Caco-2 (cell line): Measurements from ENCODE around the gene CITED4. TPM values are rescaled to one million over a fixed set of nuclear protein-coding genes. Genes with fewer than 3 reads are reported as not detected.

Experiments
- BruUV-seq: library from RNA; stranded (reverse); fragments of 400-500 nt; replicated peaks from 2 replicates; lab custom pipeline; 2021; lab: Mats Ljungman, UMichigan
- CTCF ChIA-PET: fragments of 300-600 bp; sonication (Branson Sonifier 250); formaldehyde crosslinking; loops from one replicate; lab custom pipeline; 2022; ENCODE audit warnings: antibody characterized with exemption; lab: Charles Lee
- POLR2A ChIA-PET: fragments of 300-600 bp; sonication (Branson Sonifier 250); formaldehyde crosslinking; loops from one replicate; lab custom pipeline; 2022; ENCODE audit warnings: antibody characterized with exemption; lab: Charles Lee
- DNase-seq, 2 experiments: peaks; one replicate each; pipeline versions ENCODE4 v3.0.0 to v3.0.0-alpha.2; 2020 to 2022
- H3K27me3 ChIP-seq: replicated peaks from 2 replicates; pipeline ENCODE4 v1.6.0; 2011; ENCODE audit warnings: low read length; ENCODE audit not compliant: control insufficient read depth, insufficient read depth
- H3K36me3 ChIP-seq: 2 replicates; pipeline ENCODE4 v1.5.1; 2011; ENCODE audit warnings: low read length; ENCODE audit not compliant: control insufficient read depth, insufficient read depth
- H3K4me1 ChIP-seq: fragments of 250-450 bp; sonication (Bioruptor Pico); 2 replicates; pipeline ENCODE4 v1.5.1; 2020; ENCODE audit warnings: mild to moderate bottlenecking
- H3K4me3 ChIP-seq: 2 replicates; pipeline ENCODE4 v1.5.1; 2011; ENCODE audit warnings: low read depth, mild to moderate bottlenecking, control low read depth, low read length
- H3K9me3 ChIP-seq: fragments of 250-450 bp; sonication (Bioruptor Pico); 2 replicates; pipeline ENCODE4 v1.5.1; 2020; ENCODE audit warnings: mild to moderate bottlenecking, moderate library complexity
- H3K27ac Mint-ChIP-seq: one replicate; pipeline ENCODE4 v1.8.0; 2022; ENCODE audit warnings: mixed read lengths; ENCODE audit not compliant: unreplicated experiment
- H3K27me3 Mint-ChIP-seq: one replicate; pipeline ENCODE4 v1.8.0; 2022; ENCODE audit warnings: mixed read lengths; ENCODE audit not compliant: insufficient read depth, unreplicated experiment
- H3K36me3 Mint-ChIP-seq: one replicate; pipeline ENCODE4 v1.8.0; 2022; ENCODE audit warnings: mild to moderate bottlenecking, mixed read lengths; ENCODE audit not compliant: insufficient read depth, unreplicated experiment
- H3K4me1 Mint-ChIP-seq: one replicate; pipeline ENCODE4 v1.8.0; 2022; ENCODE audit warnings: low read depth, mixed read lengths; ENCODE audit not compliant: unreplicated experiment
- H3K4me3 Mint-ChIP-seq: one replicate; pipeline ENCODE4 v1.8.0; 2022; ENCODE audit warnings: mild to moderate bottlenecking, moderate library complexity, mixed read lengths; ENCODE audit not compliant: unreplicated experiment
- H3K9me3 Mint-ChIP-seq: one replicate; pipeline ENCODE4 v1.8.0; 2022; ENCODE audit warnings: mixed read lengths; ENCODE audit not compliant: unreplicated experiment
- CTCF ChIP-seq, 2 experiments: fragments of 200-600 bp in 1 of 2; IDR thresholded peaks; 1 replicate in 1 of 2; 2 replicates in 1 of 2; pipeline versions ENCODE4 v1.5.1 to v1.8.0; 2011 to 2022; ENCODE audit warnings: antibody characterized with exemption in 1 of 2, control low read depth in 1 of 2, inconsistent platforms in 1 of 2, low read depth in 1 of 2, low read length in 1 of 2, mild to moderate bottlenecking in 1 of 2, moderate library complexity in 1 of 2; ENCODE audit not compliant: insufficient read depth in 1 of 2, severe bottlenecking in 1 of 2, unreplicated experiment in 1 of 2
- intact Hi-C: fragments of 100-400 bp; cut with micrococcal nuclease; formaldehyde crosslinking; loops from one replicate; pipeline ENCODE4 v1.10.0; 2022; ENCODE audit not compliant: unreplicated experiment
- total RNA-seq: library from RNA; stranded (reverse); gene quantifications from 2 replicates; pipeline ENCODE4 v1.2.3, GENCODE V29; 2022

The CITED4 gene
- total RNA-seq, 1 experiment from 2014 or later, result 19.5 TPM

DNA sequence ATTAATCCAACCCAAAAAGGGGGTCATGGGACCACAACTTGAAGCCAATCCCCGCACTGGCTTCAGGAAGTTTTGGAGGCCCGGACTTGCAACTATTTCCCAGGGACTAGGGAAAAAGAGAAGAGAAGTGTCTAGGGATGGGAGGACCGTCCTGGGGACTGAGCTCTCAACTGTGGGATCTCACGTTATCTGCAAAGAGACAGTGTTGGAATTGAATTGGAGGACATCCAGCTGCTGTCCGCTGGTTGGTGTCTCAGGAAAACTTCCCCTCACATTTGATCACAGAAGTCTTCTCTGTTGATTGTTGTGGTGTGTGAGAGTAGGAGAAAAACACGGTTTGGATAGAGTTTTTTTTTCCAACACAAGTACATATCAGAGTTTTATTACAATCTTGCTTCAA is 46.2 kb upstream of the CITED4 start:
- Mint-ChIP-seq H3K9me3 (no peaks in the 10 kb centered on the region), H3K4me1 (no peaks in the 10 kb centered on the region), H3K4me3 (no peak overlapping the region), H3K36me3 (no peaks in the 10 kb centered on the region), H3K27ac (no peak overlapping the region), H3K27me3 (no peaks in the 10 kb centered on the region)
- Histone ChIP-seq H3K36me3 (no peaks in the 10 kb centered on the region), H3K4me3 (no peak overlapping the region), H3K9me3 (no peaks in the 10 kb centered on the region), H3K27me3 (no peaks in the 10 kb centered on the region), H3K4me1 (no peaks in the 10 kb centered on the region)
- no TSS peak for BruUV-seq
- no peak for DNase-seq
- CTCF ChIA-PET, result no interaction called here
- POLR2A ChIA-PET, result no interaction called here
- TF ChIP-seq CTCF (IDR thresholded peaks at IDR 0.05; ENCODE audit: insufficient read depth in 1 of 2, low read depth in 1 of 2, low read length in 1 of 2, severe bottlenecking in 1 of 2, unreplicated experiment in 1 of 2), result no peak
- intact Hi-C loops, result no loop called here

DNA sequence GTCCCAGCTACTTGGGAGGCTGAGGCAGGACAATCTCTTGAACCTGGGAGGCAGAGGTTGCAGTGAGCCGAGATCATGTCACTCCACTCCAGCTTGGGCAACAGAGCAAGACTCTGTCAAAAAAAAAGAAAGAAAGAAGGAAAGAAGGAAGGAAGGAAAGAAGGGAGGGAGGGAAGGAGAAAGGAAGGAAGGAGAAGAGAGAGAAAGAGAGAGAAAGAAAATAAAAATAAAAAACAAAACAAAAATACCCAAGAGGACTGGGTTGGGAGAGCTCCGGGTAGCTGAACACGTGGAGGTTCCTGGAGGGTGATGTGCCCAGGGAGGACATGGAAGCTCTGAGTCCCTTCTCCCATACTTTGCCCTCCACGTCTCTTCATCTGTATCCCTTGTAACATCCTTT is 45.7 kb upstream of the CITED4 start:
- no peaks in the 10 kb centered on the region for H3K27me3 ChIP-seq
- TF ChIP-seq CTCF (IDR thresholded peaks at IDR 0.05; ENCODE audit: insufficient read depth in 1 of 2, low read depth in 1 of 2, low read length in 1 of 2, severe bottlenecking in 1 of 2, unreplicated experiment in 1 of 2), result no peak
- no peaks in the 10 kb centered on the region for H3K9me3 ChIP-seq
- H3K27ac Mint-ChIP-seq, result no peak overlapping the region
- POLR2A ChIA-PET, result no interaction called here
- DNase-seq, result no peak
- H3K4me3 ChIP-seq, result no peak overlapping the region
- no peaks in the 10 kb centered on the region for H3K36me3 ChIP-seq
- no peaks in the 10 kb centered on the region for H3K4me1 ChIP-seq
- no peaks in the 10 kb centered on the region for H3K9me3 Mint-ChIP-seq
- no peaks in the 10 kb centered on the region for H3K36me3 Mint-ChIP-seq
- H3K27me3 Mint-ChIP-seq, result no peaks in the 10 kb centered on the region
- CTCF ChIA-PET, result interaction anchor here (1.5 kb wide), 1 partner anchor 41 kb away, joined by 5 read pairs; no protein-coding TSS in a partner anchor
- no peak overlapping the region for H3K4me3 Mint-ChIP-seq
- intact Hi-C loops, result no loop called here
- no TSS peak for BruUV-seq
- H3K4me1 Mint-ChIP-seq, result no peaks in the 10 kb centered on the region

GRCh38 chr1:40906781-40907400 is 44.7 kb upstream of the CITED4 start:
- Mint-ChIP-seq H3K27me3 (no peaks in the 10 kb centered on the region), H3K27ac (no peak overlapping the region), H3K36me3 (no peaks in the 10 kb centered on the region), H3K4me3 (no peak overlapping the region), H3K9me3 (no peaks in the 10 kb centered on the region), H3K4me1 (peaks cover 5% of the 10 kb centered on the region)
- BruUV-seq, result no TSS peak
- H3K4me3 ChIP-seq, result no peak overlapping the region
- H3K4me1 ChIP-seq, result no peaks in the 10 kb centered on the region
- intact Hi-C loops, result no loop called here
- no peaks in the 10 kb centered on the region for H3K9me3 ChIP-seq
- no peaks in the 10 kb centered on the region for H3K36me3 ChIP-seq
- ChIA-PET POLR2A (no interaction called here), CTCF (interaction anchor here (1.5 kb wide), 1 partner anchor 42 kb away, joined by 5 read pairs; no protein-coding TSS in a partner anchor)
- TF ChIP-seq CTCF (IDR thresholded peaks at IDR 0.05; ENCODE audit: insufficient read depth in 1 of 2, low read depth in 1 of 2, low read length in 1 of 2, severe bottlenecking in 1 of 2, unreplicated experiment in 1 of 2), result no peak
- DNase-seq, result no peak
- no peaks in the 10 kb centered on the region for H3K27me3 ChIP-seq
